ENCODE measurements around the gene ANKRD66. TPM values are rescaled to one million over a fixed set of nuclear protein-coding genes. Genes with fewer than 3 reads are reported as not detected.

ANKRD66 gene
- total RNA-seq, 4 donors from 2014 or later: not detected

- intact Hi-C loops (cut with DNase I; ENCODE audit: low total_unique reads): no loop called here
Measured at GRCh38 chr6:46711491-46711890, 35.2 kb upstream of the ANKRD66 start.

GRCh38 chr6:46715141-46715540, 31.6 kb upstream of the ANKRD66 start:
- ATAC-seq: no peak
- DNase-seq: no peak
- TF ChIP-seq CTCF (IDR thresholded peaks at IDR 0.05 in 4 of 5, conservative IDR thresholded peaks at IDR 0.05 in 1 of 5): no peak
- TF ChIP-seq POLR2A (IDR thresholded peaks at IDR 0.05): no peak
- in situ Hi-C loops (cut with MboI; ENCODE audit: low sequenced_read_pairs in 4 of 4): no loop called here
- intact Hi-C loops (cut with DNase I; ENCODE audit: low total_unique reads): no loop called here
- no peak overlapping the region for H3K27ac ChIP-seq
- no peaks in the 10 kb centered on the region for H3K36me3 ChIP-seq
- no peaks in the 10 kb centered on the region for H3K4me1 ChIP-seq
- no peaks in the 10 kb centered on the region for H3K9me3 ChIP-seq
- H3K27me3 ChIP-seq: no peaks in the 10 kb centered on the region
- H3K4me3 ChIP-seq: no peak overlapping the region

More at GRCh38 chr6:46711491-46711890, 35.2 kb upstream of the ANKRD66 start:
- Histone ChIP-seq H3K27me3 (no peaks in the 10 kb centered on the region), H3K4me1 (no peaks in the 10 kb centered on the region), H3K36me3 (no peaks in the 10 kb centered on the region), H3K27ac (no peak overlapping the region), H3K9me3 (no peaks in the 10 kb centered on the region), H3K4me3 (no peak overlapping the region)
- DNase-seq (no peak), ATAC-seq (no peak)
- no peak for TF ChIP-seq CTCF (IDR thresholded peaks at IDR 0.05 in 4 of 5, conservative IDR thresholded peaks at IDR 0.05 in 1 of 5)
- no peak for TF ChIP-seq POLR2A (IDR thresholded peaks at IDR 0.05)
- in situ Hi-C loops (cut with MboI; ENCODE audit: low sequenced_read_pairs in 4 of 4): no loop called here

GRCh38 chr6:46719099-46719498, 27.6 kb upstream of the ANKRD66 start:
- no peaks in the 10 kb centered on the region for H3K9me3 ChIP-seq
- H3K36me3 ChIP-seq: no peaks in the 10 kb centered on the region
- ATAC-seq: no peak
- H3K4me3 ChIP-seq: no peak overlapping the region
- H3K27me3 ChIP-seq: no peaks in the 10 kb centered on the region
- no peak for DNase-seq
- TF ChIP-seq CTCF (IDR thresholded peaks at IDR 0.05 in 4 of 5, conservative IDR thresholded peaks at IDR 0.05 in 1 of 5): no peak
- TF ChIP-seq POLR2A (IDR thresholded peaks at IDR 0.05): no peak
- H3K27ac ChIP-seq: no peak overlapping the region
- no peaks in the 10 kb centered on the region for H3K4me1 ChIP-seq
- intact Hi-C loops (cut with DNase I; ENCODE audit: low total_unique reads): no loop called here
- in situ Hi-C loops (cut with MboI; ENCODE audit: low sequenced_read_pairs in 4 of 4): no loop called here

- Histone ChIP-seq H3K27me3 (no peaks in the 10 kb centered on the region), H3K36me3 (no peaks in the 10 kb centered on the region), H3K4me3 (no peak overlapping the region), H3K4me1 (no peaks in the 10 kb centered on the region), H3K9me3 (no peaks in the 10 kb centered on the region), H3K27ac (no peak overlapping the region)
- intact Hi-C loops (cut with DNase I; ENCODE audit: low total_unique reads) (no loop called here), in situ Hi-C loops (cut with MboI; ENCODE audit: low sequenced_read_pairs in 4 of 4) (no loop called here)
- ATAC-seq: no peak
- TF ChIP-seq POLR2A (IDR thresholded peaks at IDR 0.05) (no peak), CTCF (IDR thresholded peaks at IDR 0.05 in 4 of 5, conservative IDR thresholded peaks at IDR 0.05 in 1 of 5) (no peak)
- DNase-seq: no peak
Measured at GRCh38 chr6:46720401-46720800, 26.3 kb upstream of the ANKRD66 start.

- no peak overlapping the region for H3K27ac ChIP-seq
- H3K4me3 ChIP-seq: no peak overlapping the region
- DNase-seq (no peak), ATAC-seq (no peak)
- in situ Hi-C loops (cut with MboI; ENCODE audit: low sequenced_read_pairs in 4 of 4): no loop called here
- no peaks in the 10 kb centered on the region for H3K4me1 ChIP-seq
- TF ChIP-seq CTCF (IDR thresholded peaks at IDR 0.05 in 4 of 5, conservative IDR thresholded peaks at IDR 0.05 in 1 of 5) (no peak), POLR2A (IDR thresholded peaks at IDR 0.05) (no peak)
- peaks cover 0 to 6% (median 5%) of the 10 kb centered on the region in 3 donors for H3K27me3 ChIP-seq
- H3K9me3 ChIP-seq: no peaks in the 10 kb centered on the region
- no peaks in the 10 kb centered on the region for H3K36me3 ChIP-seq
- intact Hi-C loops (cut with DNase I; ENCODE audit: low total_unique reads): no loop called here
Measured at GRCh38 chr6:46729787-46730326, 16.9 kb upstream of the ANKRD66 start.
